K562 (cell line): ENCODE measurements around the gene METRN. TPM values are rescaled to one million over a fixed set of nuclear protein-coding genes. Genes with fewer than 3 reads are reported as not detected.

Experiments
- ATF7 ChIP-seq: fragments of 450-650 bp; IDR thresholded peaks from 2 replicates; pipeline ENCODE4 v1.7.1; 2014; ENCODE audit warnings: mild to moderate bottlenecking, moderate library complexity
- HMGN3 ChIP-seq: IDR thresholded peaks from 2 replicates; pipeline ENCODE4 v1.6.1; 2011; ENCODE audit warnings: borderline replicate concordance, low read depth, mild to moderate bottlenecking, mixed read lengths, low read length; ENCODE audit not compliant: insufficient read length; ENCODE audit errors: extremely low read depth
- KDM4B ChIP-seq, 2 experiments: fragments of 450-650 bp in 1 of 2; sonication (generic) in 1 of 2; IDR thresholded peaks; 2 replicates each; pipeline ENCODE4 v1.6.1; 2016 to 2017; ENCODE audit warnings: borderline replicate concordance in 2 of 2, antibody characterized with exemption in 1 of 2, low read depth in 1 of 2, mild to moderate bottlenecking in 1 of 2
- KHSRP ChIP-seq: fragments of 450-650 bp; IDR thresholded peaks from 2 replicates; pipeline ENCODE4 v1.6.1; 2017
- MAZ ChIP-seq, 2 experiments: fragments of 450-650 bp in 1 of 2; sonication (generic) in 1 of 2; formaldehyde crosslinking; IDR thresholded peaks in 1 of 2; conservative IDR thresholded peaks in 1 of 2; 2 replicates each; pipeline versions ENCODE4 v1.4.0 to v1.5.0; 2020; ENCODE audit warnings: mild to moderate bottlenecking in 1 of 2, missing genetic modification reagents in 1 of 2
- MEF2A ChIP-seq: IDR thresholded peaks from 2 replicates; pipeline ENCODE4 v1.6.1; 2011; ENCODE audit warnings: low read depth, mild to moderate bottlenecking, low read length, moderate library complexity; ENCODE audit not compliant: control insufficient read depth
- MTA1 ChIP-seq: fragments of 450-650 bp; IDR thresholded peaks from 2 replicates; pipeline ENCODE4 v1.6.1; 2017; ENCODE audit warnings: borderline replicate concordance
- NRF1 ChIP-seq, 2 experiments: fragments of 450-650 bp; IDR thresholded peaks in 1 of 2; conservative IDR thresholded peaks in 1 of 2; 2 replicates each; pipeline ENCODE4 v1.6.1; 2014; ENCODE audit warnings: mild to moderate bottlenecking in 2 of 2
- PRPF4 ChIP-seq: fragments of 200-400 bp; formaldehyde crosslinking; IDR thresholded peaks from one replicate; pipeline ENCODE4 v1.6.1; 2017; ENCODE audit warnings: low read length, low read depth, mild to moderate bottlenecking; ENCODE audit not compliant: insufficient read depth, poor library complexity, severe bottlenecking
- SMAD4 ChIP-seq: fragments of 250-450 bp; sonication (Bioruptor Pico); conservative IDR thresholded peaks from 2 replicates; pipeline ENCODE4 v1.8.0; 2021; ENCODE audit warnings: inconsistent platforms, mild to moderate bottlenecking, moderate library complexity
- TARDBP ChIP-seq: fragments of 450-650 bp; IDR thresholded peaks from 2 replicates; pipeline ENCODE4 v1.6.1; 2016
- XRCC5 ChIP-seq: fragments of 200-400 bp; formaldehyde crosslinking; IDR thresholded peaks from 2 replicates; pipeline ENCODE4 v1.6.1; 2017; ENCODE audit warnings: low read depth, mild to moderate bottlenecking, low read length
- ZNF347 ChIP-seq: fragments of 450-650 bp; formaldehyde crosslinking; IDR thresholded peaks from 2 replicates; pipeline ENCODE4 v1.4.0; 2020; ENCODE audit warnings: low read depth, mild to moderate bottlenecking, moderate library complexity
- polyA plus RNA-seq, 8 experiments: library from polyadenylated mRNA; depleted of rRNA in 4 of 8; stranded (reverse) in 5 of 8; unstranded in 3 of 8; fragments of >200 nt; fragmentation: Nextera tagmentation in 2 of 8; fragmentation: Illumina TruSeq in 1 of 8; extraction: Ambion mirVana in 2 of 8; extraction: Trizol in 1 of 8; gene quantifications; 2 replicates each; pipeline versions ENCODE4 v1.2.1 to v1.2.3, GENCODE V29; 2011 to 2014; ENCODE audit warnings: inconsistent platforms in 1 of 8, missing spikeins in 1 of 8
- total RNA-seq, 7 experiments: library from RNA; depleted of rRNA in 6 of 7; stranded (reverse); fragments of >200 nt in 6 of 7; fragmentation: Illumina TruSeq in 2 of 7; extraction: Trizol in 2 of 7; gene quantifications; 2 replicates each; pipeline versions ENCODE4 v1.2.1 to v1.2.3, GENCODE V29; 2011 to 2021; ENCODE audit warnings: low replicate concordance in 1 of 7
- TF ChIP-seq, protein P1 (sequence below): sonication (generic); formaldehyde crosslinking; IDR thresholded peaks from 2 replicates; pipeline ENCODE4 v1.8.0; 2022; ENCODE audit warnings: mild to moderate bottlenecking, missing genetic modification reagents
- TF ChIP-seq, protein P2 (sequence below): IDR thresholded peaks from 3 replicates; pipeline ENCODE4 v1.6.1; 2011; ENCODE audit warnings: borderline replicate concordance, mild to moderate bottlenecking, moderate library complexity; ENCODE audit not compliant: insufficient read length; ENCODE audit errors: extremely low read depth
- TF ChIP-seq, protein P3 (sequence below): IDR thresholded peaks from 2 replicates; pipeline ENCODE4 v1.6.1; 2014; ENCODE audit warnings: antibody characterized with exemption
- TF ChIP-seq, protein P4 (sequence below): fragments of 250-450 bp; sonication (Bioruptor Pico); IDR thresholded peaks from 2 replicates; pipeline ENCODE4 v1.4.0; 2020; ENCODE audit warnings: mild to moderate bottlenecking, moderate library complexity
- TF ChIP-seq, protein P5 (sequence below): sonication (generic); formaldehyde crosslinking; IDR thresholded peaks from 2 replicates; pipeline ENCODE4 v1.9.0; 2022; ENCODE audit warnings: mild to moderate bottlenecking, missing genetic modification reagents

METRN gene
- total and polyA plus RNA-seq, 9 of the 15 experiments (the other 6 are each of a cell fraction or from before 2014, with no cell fraction given), result 0.20 to 89.8 (median 15.4) TPM

DNA sequence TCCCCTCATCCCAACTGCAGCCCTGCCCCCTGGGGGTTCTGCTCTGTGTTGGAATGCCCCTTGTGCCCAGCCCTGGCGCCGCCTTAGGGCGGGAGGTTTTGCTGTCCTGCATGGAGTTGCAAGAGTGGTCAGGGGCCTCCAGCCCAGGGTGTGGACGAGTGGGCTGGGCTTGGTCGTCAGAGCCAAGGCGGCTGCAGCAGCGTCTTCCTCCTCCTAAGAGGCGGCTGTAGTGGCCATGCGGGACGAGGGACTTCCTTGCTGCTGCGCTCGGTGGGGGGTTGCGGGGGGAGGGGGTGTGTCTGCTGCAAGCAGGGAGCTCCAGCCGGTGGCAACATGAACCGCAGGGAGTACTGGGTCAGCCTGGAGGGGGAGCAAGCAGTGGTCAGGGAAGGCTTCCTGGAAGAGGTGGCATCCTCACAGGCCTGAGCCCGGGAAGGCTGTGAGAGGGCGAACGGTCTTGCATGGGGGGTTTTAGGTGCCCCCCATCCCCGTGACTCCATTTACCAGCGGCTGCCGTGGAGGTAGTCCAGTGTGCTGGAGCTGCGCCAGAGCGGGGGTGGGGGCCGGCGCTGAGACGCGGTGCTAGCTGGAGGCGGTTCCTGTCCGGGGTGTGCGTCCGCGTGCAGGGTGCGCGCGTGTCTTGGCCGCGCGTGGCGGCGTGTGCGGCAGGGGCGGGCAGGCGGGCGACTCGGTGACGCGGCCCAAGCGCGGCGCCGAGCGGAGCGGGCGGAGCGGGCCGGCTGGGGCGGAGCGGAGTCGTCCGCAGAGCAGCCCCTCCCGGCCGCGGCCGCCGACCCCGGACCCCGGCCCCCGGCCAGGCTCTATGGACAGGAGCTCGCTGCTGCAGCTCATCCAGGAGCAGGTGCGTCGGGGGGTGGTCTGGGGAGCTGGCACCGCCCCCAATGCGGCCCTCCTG is 39.7 kb upstream of the METRN start, which contains the start of gene RHBDL1 (continued):
- TF ChIP-seq KDM4B (IDR thresholded peaks at IDR 0.05; ENCODE audit: borderline replicate concordance in 2 of 2, low read depth in 1 of 2) (no peak; a peak in 1 of 4 replicates), SMAD4 (CRISPR knock-in tag) (peak; percentile 83), ZNF347 (CRISPR knock-in tag) (no peak), NRF1 (conservative IDR thresholded peaks at IDR 0.05 in 1 of 2, IDR thresholded peaks at IDR 0.05 in 1 of 2) (peak; percentile 45 to 53), TARDBP (peak; percentile 66; the same call in 1 of the 2 replicates), HMGN3 (peak; percentile 83), PRPF4 (no peak), XRCC5 (peak; percentile 55; the same call in 1 of the 2 replicates), ATF7 (0 out of 2 replicates have a peak, but pooled peaks have one; percentile 54), MTA1 (peak; percentile 55; the same call in 1 of the 2 replicates), KHSRP (no peak), MAZ (CRISPR knock-in tag; conservative IDR thresholded peaks at IDR 0.05 in 1 of 2, IDR thresholded peaks at IDR 0.05 in 1 of 2) (peak; percentile 76 to 87), MEF2A (no peak)
- TF ChIP-seq, protein P1, sequence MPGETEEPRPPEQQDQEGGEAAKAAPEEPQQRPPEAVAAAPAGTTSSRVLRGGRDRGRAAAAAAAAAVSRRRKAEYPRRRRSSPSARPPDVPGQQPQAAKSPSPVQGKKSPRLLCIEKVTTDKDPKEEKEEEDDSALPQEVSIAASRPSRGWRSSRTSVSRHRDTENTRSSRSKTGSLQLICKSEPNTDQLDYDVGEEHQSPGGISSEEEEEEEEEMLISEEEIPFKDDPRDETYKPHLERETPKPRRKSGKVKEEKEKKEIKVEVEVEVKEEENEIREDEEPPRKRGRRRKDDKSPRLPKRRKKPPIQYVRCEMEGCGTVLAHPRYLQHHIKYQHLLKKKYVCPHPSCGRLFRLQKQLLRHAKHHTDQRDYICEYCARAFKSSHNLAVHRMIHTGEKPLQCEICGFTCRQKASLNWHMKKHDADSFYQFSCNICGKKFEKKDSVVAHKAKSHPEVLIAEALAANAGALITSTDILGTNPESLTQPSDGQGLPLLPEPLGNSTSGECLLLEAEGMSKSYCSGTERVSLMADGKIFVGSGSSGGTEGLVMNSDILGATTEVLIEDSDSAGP (CRISPR knock-in tag), result peak; percentile 48; the same call in 1 of the 2 replicates
- TF ChIP-seq, protein P2, sequence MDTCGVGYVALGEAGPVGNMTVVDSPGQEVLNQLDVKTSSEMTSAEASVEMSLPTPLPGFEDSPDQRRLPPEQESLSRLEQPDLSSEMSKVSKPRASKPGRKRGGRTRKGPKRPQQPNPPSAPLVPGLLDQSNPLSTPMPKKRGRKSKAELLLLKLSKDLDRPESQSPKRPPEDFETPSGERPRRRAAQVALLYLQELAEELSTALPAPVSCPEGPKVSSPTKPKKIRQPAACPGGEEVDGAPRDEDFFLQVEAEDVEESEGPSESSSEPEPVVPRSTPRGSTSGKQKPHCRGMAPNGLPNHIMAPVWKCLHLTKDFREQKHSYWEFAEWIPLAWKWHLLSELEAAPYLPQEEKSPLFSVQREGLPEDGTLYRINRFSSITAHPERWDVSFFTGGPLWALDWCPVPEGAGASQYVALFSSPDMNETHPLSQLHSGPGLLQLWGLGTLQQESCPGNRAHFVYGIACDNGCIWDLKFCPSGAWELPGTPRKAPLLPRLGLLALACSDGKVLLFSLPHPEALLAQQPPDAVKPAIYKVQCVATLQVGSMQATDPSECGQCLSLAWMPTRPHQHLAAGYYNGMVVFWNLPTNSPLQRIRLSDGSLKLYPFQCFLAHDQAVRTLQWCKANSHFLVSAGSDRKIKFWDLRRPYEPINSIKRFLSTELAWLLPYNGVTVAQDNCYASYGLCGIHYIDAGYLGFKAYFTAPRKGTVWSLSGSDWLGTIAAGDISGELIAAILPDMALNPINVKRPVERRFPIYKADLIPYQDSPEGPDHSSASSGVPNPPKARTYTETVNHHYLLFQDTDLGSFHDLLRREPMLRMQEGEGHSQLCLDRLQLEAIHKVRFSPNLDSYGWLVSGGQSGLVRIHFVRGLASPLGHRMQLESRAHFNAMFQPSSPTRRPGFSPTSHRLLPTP, result peak; percentile 90
- TF ChIP-seq, protein P3, sequence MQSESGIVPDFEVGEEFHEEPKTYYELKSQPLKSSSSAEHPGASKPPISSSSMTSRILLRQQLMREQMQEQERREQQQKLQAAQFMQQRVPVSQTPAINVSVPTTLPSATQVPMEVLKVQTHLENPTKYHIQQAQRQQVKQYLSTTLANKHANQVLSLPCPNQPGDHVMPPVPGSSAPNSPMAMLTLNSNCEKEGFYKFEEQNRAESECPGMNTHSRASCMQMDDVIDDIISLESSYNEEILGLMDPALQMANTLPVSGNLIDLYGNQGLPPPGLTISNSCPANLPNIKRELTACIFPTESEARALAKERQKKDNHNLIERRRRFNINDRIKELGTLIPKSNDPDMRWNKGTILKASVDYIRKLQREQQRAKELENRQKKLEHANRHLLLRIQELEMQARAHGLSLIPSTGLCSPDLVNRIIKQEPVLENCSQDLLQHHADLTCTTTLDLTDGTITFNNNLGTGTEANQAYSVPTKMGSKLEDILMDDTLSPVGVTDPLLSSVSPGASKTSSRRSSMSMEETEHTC, result no peak; the same call in 1 of the 2 replicates
- TF ChIP-seq, protein P4, sequence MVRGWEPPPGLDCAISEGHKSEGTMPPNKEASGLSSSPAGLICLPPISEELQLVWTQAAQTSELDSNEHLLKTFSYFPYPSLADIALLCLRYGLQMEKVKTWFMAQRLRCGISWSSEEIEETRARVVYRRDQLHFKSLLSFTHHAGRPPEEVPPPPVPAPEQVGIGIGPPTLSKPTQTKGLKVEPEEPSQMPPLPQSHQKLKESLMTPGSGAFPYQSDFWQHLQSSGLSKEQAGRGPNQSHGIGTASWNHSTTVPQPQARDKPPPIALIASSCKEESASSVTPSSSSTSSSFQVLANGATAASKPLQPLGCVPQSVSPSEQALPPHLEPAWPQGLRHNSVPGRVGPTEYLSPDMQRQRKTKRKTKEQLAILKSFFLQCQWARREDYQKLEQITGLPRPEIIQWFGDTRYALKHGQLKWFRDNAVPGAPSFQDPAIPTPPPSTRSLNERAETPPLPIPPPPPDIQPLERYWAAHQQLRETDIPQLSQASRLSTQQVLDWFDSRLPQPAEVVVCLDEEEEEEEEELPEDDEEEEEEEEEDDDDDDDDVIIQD (CRISPR knock-in tag), result no peak
- TF ChIP-seq, protein P5, sequence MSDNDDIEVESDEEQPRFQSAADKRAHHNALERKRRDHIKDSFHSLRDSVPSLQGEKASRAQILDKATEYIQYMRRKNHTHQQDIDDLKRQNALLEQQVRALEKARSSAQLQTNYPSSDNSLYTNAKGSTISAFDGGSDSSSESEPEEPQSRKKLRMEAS (CRISPR knock-in tag), result peak; percentile 70
